Stimulated activated naive CD8-positive, alpha-beta T cell treated with anti-CD3 and anti-CD28 coated beads, Interleukin-15, amount 100 ng/mL, for 72 hours (primary cell): ENCODE data around the gene GSC.
"Not testable (repeated sequence)": the region's sequence is repeated elsewhere in the genome, so short reads cannot be mapped to it uniquely, and the experiment has no call there.

Source experiments
- ATAC-seq: fragments of 150-1000 bp; cut with Tn5 transposase; 2 replicates; pipeline ENCODE4 v1.10.0; 2021; ENCODE audit warnings: mild to moderate bottlenecking, moderate library complexity
- DNase-seq, 2 donors: peaks; one replicate each; pipeline ENCODE4 v3.0.0; 2021 to 2022
- H3K27ac Mint-ChIP-seq, 2 donors: one replicate each; pipeline ENCODE4 v1.8.0; 2022; ENCODE audit warnings: mild to moderate bottlenecking in 2 of 2, mixed read lengths in 2 of 2, moderate library complexity in 2 of 2
- H3K27me3 Mint-ChIP-seq: one replicate; pipeline ENCODE4 v1.8.0; 2022; ENCODE audit warnings: mixed read lengths
- H3K4me1 Mint-ChIP-seq: one replicate; pipeline ENCODE4 v1.8.0; 2022; ENCODE audit warnings: mild to moderate bottlenecking, mixed read lengths
- H3K4me3 Mint-ChIP-seq, 2 donors: one replicate each; pipeline ENCODE4 v1.8.0; 2022; ENCODE audit warnings: mild to moderate bottlenecking in 2 of 2, mixed read lengths in 2 of 2, moderate library complexity in 1 of 2
- H3K9me3 Mint-ChIP-seq, 2 donors: one replicate each; pipeline ENCODE4 v1.8.0; 2022; ENCODE audit warnings: mixed read lengths in 2 of 2

The GSC gene

DNA sequence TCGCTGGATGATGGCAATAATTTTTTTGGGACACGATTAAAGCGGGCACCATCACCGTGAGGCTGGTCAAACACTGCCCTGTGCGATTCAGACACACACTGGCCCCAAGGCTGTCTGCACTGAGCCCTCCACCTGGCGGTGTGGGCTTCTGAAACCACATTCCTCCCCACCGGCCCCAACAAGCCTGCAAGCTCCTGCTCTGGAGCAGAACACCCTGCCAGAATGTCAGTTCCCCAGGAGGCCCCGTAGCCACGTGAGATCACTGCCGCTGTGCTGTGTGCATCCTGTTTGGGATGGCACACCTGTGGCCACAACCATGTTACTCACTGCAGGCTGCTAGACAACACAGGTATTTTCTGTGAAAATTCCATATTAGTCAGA lies 7.9 kb downstream of the GSC start:
- H3K4me1 Mint-ChIP-seq: no peaks in the 10 kb centered on the region
- no peaks in the 10 kb centered on the region for H3K9me3 Mint-ChIP-seq
- no peak for ATAC-seq
- no peak overlapping the region for H3K27ac Mint-ChIP-seq
- no peak overlapping the region for H3K4me3 Mint-ChIP-seq
- DNase-seq: no peak
- peaks cover 64% of the 10 kb centered on the region for H3K27me3 Mint-ChIP-seq

DNA sequence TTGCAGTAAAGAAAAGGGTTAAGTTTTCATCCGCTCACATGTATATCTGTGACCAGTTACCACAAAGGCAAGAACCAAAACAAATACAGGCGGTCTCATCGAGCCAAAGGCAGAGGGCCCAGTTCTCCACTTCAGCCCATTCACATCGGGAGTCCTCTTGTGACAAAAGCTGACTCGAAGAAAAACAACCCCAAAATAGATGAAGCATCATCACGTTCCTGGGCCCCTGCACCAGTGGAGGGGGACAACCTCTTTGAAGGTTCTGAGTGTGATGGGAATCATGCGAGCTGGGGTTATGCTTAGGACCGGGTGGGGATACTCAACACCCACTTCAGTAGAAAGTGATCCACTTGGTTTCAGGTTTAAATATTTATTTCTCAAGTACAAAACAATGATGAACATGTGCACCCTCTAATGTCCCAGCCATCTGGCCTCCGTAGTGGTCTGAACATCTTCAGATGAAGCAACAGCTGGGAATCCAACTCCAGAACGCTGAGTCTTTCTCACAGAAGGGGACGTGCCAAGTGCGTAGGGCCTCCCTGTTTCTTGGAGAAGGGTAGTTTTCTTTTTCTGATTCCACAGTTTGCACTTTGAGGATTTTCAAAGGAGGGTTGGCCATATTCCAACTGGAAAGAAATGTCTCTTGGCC lies 8.4 kb downstream of the GSC start:
- Mint-ChIP-seq H3K27me3 (peaks cover 59% of the 10 kb centered on the region), H3K4me1 (no peaks in the 10 kb centered on the region), H3K27ac (no peak overlapping the region), H3K9me3 (no peaks in the 10 kb centered on the region), H3K4me3 (no peak overlapping the region)
- DNase-seq (no peak), ATAC-seq (no peak)

DNA sequence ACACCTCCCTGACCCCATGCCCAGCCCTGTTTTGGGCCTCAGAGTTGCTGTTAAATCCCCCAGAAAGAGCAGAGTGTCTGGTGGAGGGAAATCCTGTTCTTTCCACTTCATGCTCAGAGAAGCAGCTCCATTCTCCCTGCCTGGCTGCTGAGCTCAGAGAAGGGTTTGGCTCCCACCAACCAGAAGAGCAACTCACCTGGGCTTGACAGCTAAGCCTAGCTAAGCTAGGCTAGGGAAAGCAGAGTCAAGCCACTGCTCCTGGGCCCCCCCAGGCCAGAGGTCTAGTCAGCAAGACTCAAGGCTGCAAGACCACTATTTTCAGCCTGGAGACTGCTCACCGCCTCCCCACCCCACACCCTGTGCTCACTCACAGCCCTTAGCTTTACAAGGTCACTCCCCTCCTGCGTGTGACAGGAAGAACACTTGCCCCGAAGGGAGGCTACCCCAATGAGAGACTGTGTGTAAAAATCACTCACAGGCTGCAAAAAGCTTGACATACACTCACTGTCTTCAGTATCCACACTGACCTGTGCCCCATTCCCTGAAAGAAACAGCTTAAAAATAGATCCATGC lies 13.5 kb downstream of the GSC start:
- H3K27ac Mint-ChIP-seq: no peak overlapping the region
- DNase-seq: no peak
- ATAC-seq: no peak
- H3K4me1 Mint-ChIP-seq: no peaks in the 10 kb centered on the region
- no peak overlapping the region for H3K4me3 Mint-ChIP-seq
- H3K9me3 Mint-ChIP-seq: no peaks in the 10 kb centered on the region
- peaks cover 15% of the 10 kb centered on the region for H3K27me3 Mint-ChIP-seq

DNA sequence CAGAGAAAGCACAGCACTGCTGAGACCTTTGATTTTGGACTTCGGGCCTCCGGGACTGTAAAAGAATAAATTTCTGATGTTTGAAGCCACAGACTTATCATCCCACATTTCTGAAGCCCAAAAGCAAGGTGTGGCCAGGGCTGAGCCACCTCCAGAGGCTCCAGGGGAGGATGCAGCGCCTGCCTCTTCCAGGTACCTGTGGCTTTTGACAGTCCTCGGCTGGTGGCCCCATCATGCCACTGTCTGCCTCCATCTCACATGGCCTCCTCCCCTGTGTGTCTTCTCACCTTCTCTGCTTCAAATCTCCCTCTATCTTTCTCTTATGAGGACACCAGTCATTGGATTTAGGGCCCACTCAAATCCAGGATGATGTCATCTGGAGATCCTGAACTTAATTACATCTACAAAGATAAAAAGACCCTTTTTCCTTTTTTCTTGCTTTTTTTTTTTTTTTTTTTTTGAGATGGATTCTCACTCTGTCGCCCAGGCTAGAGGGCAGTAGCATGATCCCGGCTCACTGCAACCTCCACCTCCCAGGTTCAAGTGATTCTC lies 15.4 kb downstream of the GSC start:
- ATAC-seq: no peak

DNA sequence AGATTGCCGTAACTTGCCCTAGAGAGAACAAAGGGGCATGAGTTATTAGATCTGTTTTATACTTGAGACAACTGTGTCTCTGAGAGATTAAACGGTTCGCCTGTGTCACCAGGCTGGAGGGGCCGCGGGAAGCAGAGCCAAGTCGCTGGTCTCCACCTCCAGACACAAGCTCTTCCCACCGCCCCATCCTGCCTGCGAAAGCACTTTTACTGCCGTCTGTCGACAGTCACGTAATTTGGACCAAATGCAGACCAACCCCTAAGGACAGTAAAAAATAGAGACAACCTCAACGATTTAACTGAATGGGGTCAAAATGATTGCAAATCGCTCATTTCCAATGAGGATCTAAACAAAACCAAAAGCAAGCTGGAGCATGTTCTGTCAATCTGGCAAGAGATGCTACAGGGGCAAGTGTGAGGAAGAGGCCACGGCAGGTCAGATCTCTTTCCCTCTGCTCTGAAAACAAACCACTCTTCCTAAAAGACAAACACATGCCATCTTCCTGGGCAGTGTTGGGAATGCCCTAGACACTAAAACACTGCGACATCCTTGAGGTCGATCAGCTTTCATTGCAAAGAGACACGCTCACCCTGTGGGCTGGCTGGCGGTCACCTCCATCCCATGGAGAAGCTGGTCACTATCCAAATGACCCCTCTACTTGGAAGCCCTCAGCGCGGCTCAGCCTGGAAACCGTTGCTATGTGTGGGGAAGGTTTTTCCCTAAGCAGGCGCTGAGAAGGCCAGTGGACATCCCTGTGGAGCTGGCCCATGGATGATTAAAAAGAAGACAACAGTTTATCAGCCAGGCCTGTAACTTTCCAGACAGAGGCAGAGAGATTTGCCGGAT lies 17.1 kb downstream of the GSC start:
- ATAC-seq (no peak), DNase-seq (no peak)
- Mint-ChIP-seq H3K27ac (no peak overlapping the region), H3K27me3 (peaks cover 12% of the 10 kb centered on the region), H3K4me3 (no peak overlapping the region), H3K9me3 (no peaks in the 10 kb centered on the region), H3K4me1 (no peaks in the 10 kb centered on the region)

More for the DNA sequence above, 15.4 kb downstream of the GSC start:
- H3K9me3 Mint-ChIP-seq: no peaks in the 10 kb centered on the region
- DNase-seq: no peak
- H3K27me3 Mint-ChIP-seq: peaks cover 22% of the 10 kb centered on the region
- no peak overlapping the region for H3K4me3 Mint-ChIP-seq
- H3K27ac Mint-ChIP-seq: no peak overlapping the region
- no peaks in the 10 kb centered on the region for H3K4me1 Mint-ChIP-seq

DNA sequence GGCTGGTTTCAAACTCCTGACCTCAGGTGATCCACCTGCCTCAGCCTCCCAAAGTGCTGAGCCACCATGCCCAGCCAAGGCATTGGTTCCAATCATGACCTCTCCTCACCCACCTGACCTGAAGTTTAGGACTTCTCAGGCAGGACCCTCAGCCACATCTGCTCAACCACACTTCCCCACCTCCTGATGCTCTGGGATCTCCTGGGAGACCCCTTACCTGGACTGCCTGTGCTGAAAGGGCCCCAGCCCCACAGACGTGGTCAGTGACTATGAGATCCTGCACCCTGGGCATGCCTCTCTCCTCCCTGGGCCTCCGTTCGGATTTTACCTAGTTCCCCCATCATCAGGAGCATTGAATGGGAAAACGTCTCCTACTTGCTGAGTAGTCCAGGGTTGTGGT lies 18.0 kb downstream of the GSC start:
- no peak overlapping the region for H3K4me3 Mint-ChIP-seq
- no peaks in the 10 kb centered on the region for H3K4me1 Mint-ChIP-seq
- H3K27ac Mint-ChIP-seq: no peak overlapping the region
- ATAC-seq (no peak), DNase-seq (no peak)
- no peaks in the 10 kb centered on the region for H3K9me3 Mint-ChIP-seq
- peaks cover 6% of the 10 kb centered on the region for H3K27me3 Mint-ChIP-seq

DNA sequence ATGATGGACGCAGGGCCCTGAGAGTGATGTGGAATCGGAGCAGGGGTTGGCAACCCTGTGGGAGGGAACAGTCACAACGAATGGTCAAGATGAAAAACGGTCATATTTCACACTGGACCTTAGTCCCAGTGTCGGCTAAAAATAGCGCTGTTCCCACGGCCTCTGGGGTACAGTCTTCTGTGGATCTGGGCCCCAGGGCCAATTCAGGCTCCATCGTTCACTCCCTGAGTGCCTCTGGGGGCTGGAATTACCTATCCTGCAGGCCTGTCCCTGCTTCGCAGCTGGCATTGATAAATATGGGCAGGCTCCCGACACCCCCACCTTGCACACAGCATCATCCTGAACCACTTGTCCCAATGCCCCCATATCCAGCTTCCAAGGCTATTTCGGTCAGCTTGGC lies 18.6 kb downstream of the GSC start:
- peaks cover 6% of the 10 kb centered on the region for H3K27me3 Mint-ChIP-seq
- H3K4me3 Mint-ChIP-seq: no peak overlapping the region
- peak overlapping the region in 1 of 2 donors; percentile 13 for H3K27ac Mint-ChIP-seq
- DNase-seq (no peak), ATAC-seq (no peak)
- no peaks in the 10 kb centered on the region for H3K4me1 Mint-ChIP-seq
- no peaks in the 10 kb centered on the region for H3K9me3 Mint-ChIP-seq

DNA sequence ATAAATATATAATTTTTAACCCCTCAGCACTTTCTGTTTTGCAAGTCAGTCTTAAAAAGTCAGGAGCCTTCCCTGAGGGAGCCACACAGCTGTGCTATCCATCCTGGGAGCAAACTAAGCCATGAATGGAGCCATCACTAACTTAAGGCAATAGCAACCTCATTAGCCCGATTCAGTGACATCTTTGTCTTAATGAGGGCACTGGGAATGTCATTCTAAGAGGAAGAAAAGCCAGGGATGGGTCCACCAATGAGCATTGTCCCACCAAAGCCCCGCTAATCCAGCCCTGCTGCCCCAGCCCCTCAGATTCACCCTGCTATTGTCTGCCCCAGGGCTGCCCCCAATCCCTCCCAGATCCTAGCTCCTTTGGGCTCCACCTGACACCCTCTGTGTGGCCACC lies 19.5 kb downstream of the GSC start:
- Mint-ChIP-seq H3K4me3 (no peak overlapping the region), H3K9me3 (no peaks in the 10 kb centered on the region), H3K4me1 (no peaks in the 10 kb centered on the region), H3K27me3 (peaks cover 6% of the 10 kb centered on the region), H3K27ac (no peak overlapping the region)
- DNase-seq (no peak), ATAC-seq (no peak)

DNA sequence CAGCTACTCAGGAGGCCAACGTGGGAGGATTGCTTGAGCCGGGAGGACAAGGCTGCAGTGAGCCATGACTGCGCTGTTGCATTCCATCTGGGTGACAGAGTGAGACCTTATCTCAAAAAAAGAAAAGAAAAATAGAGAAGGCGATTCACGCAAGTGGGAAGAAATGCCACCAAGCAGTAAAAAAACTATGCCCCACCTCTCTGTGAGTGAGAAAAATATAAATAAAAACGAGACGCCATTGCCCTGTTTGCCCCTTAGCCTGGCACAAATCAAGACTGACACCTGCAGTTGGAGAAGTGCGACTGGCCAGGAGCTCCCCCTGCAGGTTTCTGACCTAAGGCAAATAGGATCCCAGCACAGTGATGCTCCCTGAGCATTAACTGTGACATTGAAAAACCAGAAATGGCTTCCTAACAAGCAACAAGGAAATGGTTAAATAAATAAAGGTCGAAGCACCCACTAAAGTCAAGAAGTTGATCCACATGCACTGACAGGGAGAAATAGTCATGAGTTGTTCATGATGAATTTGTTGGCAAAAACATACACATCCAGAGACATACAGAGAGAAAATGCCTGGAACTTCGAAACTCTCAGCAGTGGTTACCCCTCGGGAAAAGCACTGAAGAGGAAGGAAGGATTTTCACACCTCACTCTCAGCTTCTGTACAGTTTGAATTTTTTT lies 21.1 kb downstream of the GSC start:
- DNase-seq (peak in 1 of 2 donors; percentile 22), ATAC-seq (peak; percentile 74)
- Mint-ChIP-seq H3K27me3 (peaks cover 6% of the 10 kb centered on the region), H3K4me1 (no peaks in the 10 kb centered on the region), H3K27ac (no peak overlapping the region), H3K9me3 (no peaks in the 10 kb centered on the region), H3K4me3 (no peak overlapping the region)

DNA sequence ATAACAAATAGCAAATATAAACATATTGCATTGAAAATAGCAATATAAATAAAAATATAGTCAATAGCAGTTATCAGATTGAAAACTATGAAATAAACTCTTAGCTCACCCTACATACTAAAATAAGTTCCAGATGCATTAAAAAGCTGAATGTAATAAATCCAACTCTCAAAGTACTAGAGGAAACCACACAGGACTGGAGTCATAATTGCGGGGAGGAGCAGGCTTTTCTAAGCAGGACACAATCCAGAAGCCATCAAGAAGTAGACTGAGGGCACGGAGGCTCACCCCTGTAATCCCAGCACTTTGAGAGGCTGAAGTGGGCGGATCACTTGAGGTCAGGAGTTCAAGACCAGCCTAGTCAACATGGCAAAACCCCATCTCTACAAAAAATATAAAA lies 22.2 kb downstream of the GSC start:
- H3K9me3 Mint-ChIP-seq: no peaks in the 10 kb centered on the region
- H3K4me1 Mint-ChIP-seq: no peaks in the 10 kb centered on the region
- DNase-seq (no peak), ATAC-seq (no peak)
- no peak overlapping the region for H3K27ac Mint-ChIP-seq
- H3K27me3 Mint-ChIP-seq: peaks cover 6% of the 10 kb centered on the region
- no peak overlapping the region for H3K4me3 Mint-ChIP-seq

DNA sequence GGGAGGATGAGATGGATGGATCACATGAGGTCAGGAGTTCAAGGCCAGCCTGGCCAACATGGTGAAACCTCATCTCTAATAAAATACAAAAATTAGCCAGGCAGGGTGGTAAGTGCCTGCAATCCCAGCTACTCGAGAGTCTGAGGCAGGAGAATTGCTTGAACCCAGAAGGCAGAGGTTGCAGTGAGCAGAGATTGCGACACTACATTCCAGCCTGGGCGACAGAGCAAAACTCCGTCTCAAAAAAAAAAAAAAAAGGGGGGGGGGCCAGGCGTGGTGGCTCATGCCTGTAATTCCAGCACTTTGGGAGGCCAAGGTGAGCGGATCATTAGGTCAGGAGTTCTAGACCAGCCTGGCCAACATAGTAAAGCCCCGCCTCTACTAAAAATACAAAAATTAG lies 22.8 kb downstream of the GSC start:
- not testable (repeated sequence) for H3K4me1 Mint-ChIP-seq, H3K4me3 Mint-ChIP-seq, H3K27ac Mint-ChIP-seq, DNase-seq, H3K9me3 Mint-ChIP-seq, H3K27me3 Mint-ChIP-seq, ATAC-seq

DNA sequence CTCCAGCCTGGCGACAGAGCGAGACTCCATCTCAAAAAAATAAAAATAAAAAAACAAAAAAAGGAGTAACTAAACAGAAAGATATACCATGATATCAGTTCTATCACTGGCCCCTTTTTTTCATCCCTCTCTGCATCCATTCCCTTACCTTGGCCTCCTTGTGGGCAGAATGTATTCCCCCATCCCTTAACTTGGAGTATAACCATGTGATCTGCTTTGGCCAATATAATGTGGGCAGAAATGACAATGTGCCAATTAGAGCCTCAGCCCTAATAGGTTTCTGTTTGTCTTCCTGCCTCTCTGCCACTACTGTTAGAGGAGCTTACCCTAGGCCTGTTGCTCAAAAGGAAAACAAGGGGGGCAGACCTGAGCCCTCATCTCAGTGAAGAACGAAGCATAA lies 23.8 kb downstream of the GSC start:
- Mint-ChIP-seq H3K9me3 (no peaks in the 10 kb centered on the region), H3K27ac (no peak overlapping the region), H3K4me3 (no peak overlapping the region), H3K27me3 (peaks cover 11% of the 10 kb centered on the region), H3K4me1 (no peaks in the 10 kb centered on the region)
- ATAC-seq (no peak), DNase-seq (no peak)

DNA sequence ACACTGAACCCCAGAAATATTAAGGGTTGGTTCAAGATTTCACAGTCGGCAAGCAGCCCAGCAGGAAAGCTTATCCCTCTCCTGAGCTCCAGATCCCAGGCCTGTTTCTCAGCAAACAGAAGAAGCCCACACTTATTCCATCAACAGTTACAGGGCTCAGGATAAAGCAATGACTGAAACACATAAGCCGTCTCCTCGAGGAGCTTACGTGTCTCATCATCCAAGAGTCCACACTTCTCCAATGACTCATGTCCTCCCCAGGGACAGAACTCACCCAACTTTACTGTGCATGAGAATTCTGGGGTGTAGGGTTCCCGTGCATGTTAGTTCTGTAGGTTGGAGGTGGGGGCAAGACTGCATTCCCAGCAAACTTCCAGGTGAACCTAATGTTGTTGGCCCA lies 31.2 kb downstream of the GSC start:
- Mint-ChIP-seq H3K9me3 (no peaks in the 10 kb centered on the region), H3K4me3 (no peak overlapping the region), H3K27ac (peak overlapping the region in 1 of 2 donors; percentile 36), H3K4me1 (no peaks in the 10 kb centered on the region), H3K27me3 (peaks cover 21% of the 10 kb centered on the region)
- ATAC-seq: no peak
- DNase-seq: no peak

DNA sequence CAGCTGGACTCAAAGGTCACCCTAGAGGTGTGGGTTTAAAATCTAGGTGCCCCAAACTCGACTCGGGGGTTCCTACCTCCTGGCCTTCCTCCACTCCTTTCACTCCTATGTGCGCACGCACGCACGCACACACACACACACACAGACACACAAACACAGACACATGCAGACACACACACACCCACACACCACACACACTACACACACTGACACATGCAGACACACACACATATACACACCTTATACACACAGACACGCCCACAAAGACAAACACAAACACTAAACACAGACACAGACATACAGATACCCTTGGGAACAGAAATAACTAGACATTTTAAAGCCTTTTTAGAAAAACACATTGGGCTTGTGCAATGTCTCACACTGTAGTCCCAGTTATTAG lies 31.8 kb downstream of the GSC start:
- Mint-ChIP-seq H3K27ac (peak overlapping the region in 1 of 2 donors; percentile 38), H3K4me3 (no peak overlapping the region), H3K27me3 (peaks cover 23% of the 10 kb centered on the region), H3K9me3 (no peaks in the 10 kb centered on the region), H3K4me1 (no peaks in the 10 kb centered on the region)
- DNase-seq (no peak), ATAC-seq (no peak)

DNA sequence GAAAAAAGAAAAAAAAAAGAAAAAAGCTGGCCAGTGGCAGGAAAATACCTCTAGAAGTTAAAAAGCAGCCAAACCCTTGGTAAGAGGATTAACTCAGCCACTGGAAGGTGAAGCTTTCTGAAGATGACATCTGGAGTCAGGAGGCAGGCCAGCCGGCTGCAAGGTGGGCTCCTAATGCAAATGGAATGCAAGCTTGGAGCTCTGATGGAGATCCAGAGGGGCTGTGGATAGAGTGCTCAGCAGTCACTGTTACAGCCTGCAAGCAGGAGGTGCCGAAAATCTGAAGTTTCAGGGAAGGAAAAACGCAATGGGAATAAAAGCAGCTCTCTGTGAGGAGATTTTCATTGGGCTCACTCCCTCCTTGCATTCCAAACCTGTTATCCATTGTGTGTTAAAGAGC lies 41.0 kb downstream of the GSC start:
- Mint-ChIP-seq H3K4me3 (no peak overlapping the region), H3K9me3 (no peaks in the 10 kb centered on the region), H3K27me3 (peaks cover 25% of the 10 kb centered on the region), H3K4me1 (no peaks in the 10 kb centered on the region), H3K27ac (peak overlapping the region in 1 of 2 donors; percentile 54)
- DNase-seq: no peak
- no peak for ATAC-seq

DNA sequence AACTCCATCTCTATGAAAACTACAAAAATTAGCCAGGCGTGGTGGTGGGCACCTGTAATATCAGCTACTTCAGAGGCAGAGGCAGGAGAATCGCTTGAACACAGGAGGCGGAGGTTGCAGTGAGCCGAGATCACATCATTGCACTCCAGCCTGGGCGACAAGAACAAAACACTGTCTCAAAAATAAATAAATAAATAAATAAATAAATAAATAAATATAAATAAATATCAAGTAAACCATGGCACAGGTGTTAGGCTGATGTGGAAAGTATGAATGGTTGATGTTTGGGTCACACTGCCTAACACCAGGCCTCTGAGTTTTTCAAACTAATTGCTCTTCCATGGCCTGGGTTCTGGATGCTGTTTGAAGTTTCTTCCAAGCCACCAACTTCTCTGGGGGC lies 41.5 kb downstream of the GSC start:
- not testable (repeated sequence) for ATAC-seq, H3K4me1 Mint-ChIP-seq, H3K27ac Mint-ChIP-seq, DNase-seq, H3K9me3 Mint-ChIP-seq, H3K4me3 Mint-ChIP-seq
- peaks cover 20% of the 10 kb centered on the region for H3K27me3 Mint-ChIP-seq
